ENCODE data around the gene SAE1. TPM values are rescaled to one million over a fixed set of nuclear protein-coding genes. Genes with fewer than 3 reads are reported as not detected.

SAE1 gene
- polyA plus RNA-seq, 3 donors: 28.3 to 54.2 (median 46.5) TPM

- Histone ChIP-seq H3K27ac (ENCODE audit: low read depth in 1 of 2, low read length in 2 of 2) (peak overlapping the region; percentile 86 to 96), H2AFZ (ENCODE audit: insufficient read depth, low read depth, low read length, poor library complexity, severe bottlenecking) (no peak overlapping the region), H3K79me2 (ENCODE audit: insufficient read depth, low read length) (peaks cover 14% of the 10 kb centered on the region), H3K4me1 (ENCODE audit: control insufficient read depth in 1 of 2, insufficient read depth in 2 of 2, low read length in 2 of 2) (peaks cover 54 to 65% of the 10 kb centered on the region in 2 donors), H3K27me3 (ENCODE audit: control insufficient read depth in 2 of 2, insufficient read depth in 2 of 2, low read length in 2 of 2) (peaks cover 0 to 11% of the 10 kb centered on the region in 2 donors), H3K9ac (ENCODE audit: insufficient read depth, low read length, poor library complexity, severe bottlenecking) (peak overlapping the region; percentile 89), H4K20me1 (ENCODE audit: insufficient read depth, low read length) (peaks cover 29% of the 10 kb centered on the region), H3K9me3 (replicated peaks in 1 of 2; ENCODE audit: control insufficient read depth in 1 of 2, insufficient read depth in 1 of 2, low read length in 2 of 2) (no peaks in the 10 kb centered on the region), H3K4me2 (replicated peaks; ENCODE audit: extremely low read depth, low read length, poor library complexity, severe bottlenecking) (peak overlapping the region; percentile 82), H3K36me3 (replicated peaks in 1 of 2; ENCODE audit: control insufficient read depth in 1 of 2, insufficient read depth in 2 of 2, low read length in 2 of 2) (peaks cover 5% of the 10 kb centered on the region in 2 donors), H3K4me3 (replicated peaks in 1 of 3; ENCODE audit: low read depth in 2 of 3, low read length in 3 of 3) (peak overlapping the region; percentile 51 to 99 (median 83))
- H3K36me3 Mint-ChIP-seq: peaks cover 9 to 18% of the 10 kb centered on the region in 2 donors
- DNase-seq: peak in 1 of 3 donors; percentile 39
- TF ChIP-seq, protein P1, sequence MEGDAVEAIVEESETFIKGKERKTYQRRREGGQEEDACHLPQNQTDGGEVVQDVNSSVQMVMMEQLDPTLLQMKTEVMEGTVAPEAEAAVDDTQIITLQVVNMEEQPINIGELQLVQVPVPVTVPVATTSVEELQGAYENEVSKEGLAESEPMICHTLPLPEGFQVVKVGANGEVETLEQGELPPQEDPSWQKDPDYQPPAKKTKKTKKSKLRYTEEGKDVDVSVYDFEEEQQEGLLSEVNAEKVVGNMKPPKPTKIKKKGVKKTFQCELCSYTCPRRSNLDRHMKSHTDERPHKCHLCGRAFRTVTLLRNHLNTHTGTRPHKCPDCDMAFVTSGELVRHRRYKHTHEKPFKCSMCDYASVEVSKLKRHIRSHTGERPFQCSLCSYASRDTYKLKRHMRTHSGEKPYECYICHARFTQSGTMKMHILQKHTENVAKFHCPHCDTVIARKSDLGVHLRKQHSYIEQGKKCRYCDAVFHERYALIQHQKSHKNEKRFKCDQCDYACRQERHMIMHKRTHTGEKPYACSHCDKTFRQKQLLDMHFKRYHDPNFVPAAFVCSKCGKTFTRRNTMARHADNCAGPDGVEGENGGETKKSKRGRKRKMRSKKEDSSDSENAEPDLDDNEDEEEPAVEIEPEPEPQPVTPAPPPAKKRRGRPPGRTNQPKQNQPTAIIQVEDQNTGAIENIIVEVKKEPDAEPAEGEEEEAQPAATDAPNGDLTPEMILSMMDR (IDR thresholded peaks at IDR 0.05): no peak
- peak overlapping the region in 1 of 2 donors; percentile 88 for H3K4me3 Mint-ChIP-seq
- whole genome bisulfite sequencing (ENCODE audit: insufficient coverage): 3% methylated on average over 37 of the region's 50 CpGs
- peak overlapping the region in 2 of 7 donors; percentile 96 to 99 for H3K27ac Mint-ChIP-seq
- H3K9me3 Mint-ChIP-seq: peaks cover 0 to 5% (median 1%) of the 10 kb centered on the region in 7 donors
- H3K27me3 Mint-ChIP-seq (ENCODE audit: low read depth in 3 of 3): peaks cover 14 to 22% (median 21%) of the 10 kb centered on the region in 3 donors
- intact Hi-C loops (cut with micrococcal nuclease): no loop called here
- peaks cover 29% of the 10 kb centered on the region for H3K4me1 Mint-ChIP-seq
Observed at GRCh38 chr19:47228168-47228936, 97.7 kb downstream of the SAE1 start.

DNA sequence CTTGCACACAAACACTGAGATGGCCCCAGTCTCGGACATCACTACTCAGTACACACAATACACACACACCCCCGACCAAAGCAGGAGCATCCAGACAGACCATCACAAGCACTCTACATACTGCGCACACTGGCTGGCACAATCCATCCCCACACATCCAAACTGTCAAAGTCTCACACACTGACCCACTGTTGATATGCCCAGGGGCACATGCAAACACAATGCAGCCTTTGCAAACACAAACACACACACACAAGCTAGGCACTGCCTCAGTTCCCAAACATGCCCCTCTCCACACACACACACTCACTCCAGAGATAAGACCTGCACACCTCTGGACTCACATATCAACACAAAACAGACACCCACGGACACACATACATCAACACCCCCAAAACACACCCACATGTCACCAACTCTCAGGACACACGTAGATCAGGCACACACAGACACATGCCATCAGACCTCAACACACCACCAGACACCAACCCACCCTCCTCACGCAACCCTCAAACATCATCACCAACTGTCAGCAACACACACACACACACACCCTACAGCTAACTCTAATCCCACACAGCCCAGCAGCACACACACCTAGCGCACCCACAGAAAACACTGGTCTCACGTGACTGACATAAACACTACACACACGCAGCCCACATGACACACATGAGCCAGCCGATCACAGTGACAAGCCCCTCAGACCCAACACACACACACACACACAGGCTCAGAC, 98.5 kb downstream of the SAE1 start:
- Histone ChIP-seq H3K9ac (ENCODE audit: insufficient read depth, low read length, poor library complexity, severe bottlenecking) (peak overlapping the region; percentile 89), H3K27ac (ENCODE audit: low read depth in 1 of 2, low read length in 2 of 2) (peak overlapping the region; percentile 67 to 96), H3K4me1 (ENCODE audit: control insufficient read depth in 1 of 2, insufficient read depth in 2 of 2, low read length in 2 of 2) (peaks cover 54 to 65% of the 10 kb centered on the region in 2 donors), H2AFZ (ENCODE audit: insufficient read depth, low read depth, low read length, poor library complexity, severe bottlenecking) (no peak overlapping the region), H3K9me3 (replicated peaks in 1 of 2; ENCODE audit: control insufficient read depth in 1 of 2, insufficient read depth in 1 of 2, low read length in 2 of 2) (no peaks in the 10 kb centered on the region), H3K4me3 (replicated peaks in 1 of 3; ENCODE audit: low read depth in 2 of 3, low read length in 3 of 3) (peak overlapping the region; percentile 51 to 99 (median 83)), H3K79me2 (ENCODE audit: insufficient read depth, low read length) (peaks cover 14% of the 10 kb centered on the region), H3K4me2 (replicated peaks; ENCODE audit: extremely low read depth, low read length, poor library complexity, severe bottlenecking) (peak overlapping the region; percentile 82), H3K36me3 (replicated peaks in 1 of 2; ENCODE audit: control insufficient read depth in 1 of 2, insufficient read depth in 2 of 2, low read length in 2 of 2) (no peaks in the 10 kb centered on the region), H3K27me3 (ENCODE audit: control insufficient read depth in 2 of 2, insufficient read depth in 2 of 2, low read length in 2 of 2) (peaks cover 0 to 11% of the 10 kb centered on the region in 2 donors), H4K20me1 (ENCODE audit: insufficient read depth, low read length) (peaks cover 22% of the 10 kb centered on the region)
- intact Hi-C loops (cut with micrococcal nuclease): no loop called here
- TF ChIP-seq, protein P1 (IDR thresholded peaks at IDR 0.05): no peak
- WGBS (ENCODE audit: insufficient coverage): 9% methylated on average over 10 of the region's 10 CpGs
- Mint-ChIP-seq H3K9me3 (peaks cover 0 to 5% (median 2%) of the 10 kb centered on the region in 7 donors), H3K36me3 (peaks cover 5 to 11% of the 10 kb centered on the region in 2 donors), H3K4me1 (peaks cover 29% of the 10 kb centered on the region), H3K4me3 (no peak overlapping the region), H3K27ac (no peak overlapping the region), H3K27me3 (ENCODE audit: low read depth in 3 of 3) (peaks cover 18 to 26% (median 23%) of the 10 kb centered on the region in 3 donors)
- peak in 2 of 3 donors; percentile 33 to 55 for DNase-seq
